Stimulated activated memory B cell treated with anti-CD40 and anti-IgM and Interleukin-4, amounts not matched to agents 10 μg/mL and 1 μg/mL and 100 μg/mL, for 72 hours (primary cell): Measurements from ENCODE around the gene ZNF430.

ENCODE experiments used
- ATAC-seq: fragments of 150-1000 bp; cut with Tn5 transposase; 2 replicates; pipeline ENCODE4 v1.10.0; 2021
- H3K27ac Mint-ChIP-seq: one replicate; pipeline ENCODE4 v1.8.0; 2022; ENCODE audit warnings: mild to moderate bottlenecking, mixed read lengths
- H3K27me3 Mint-ChIP-seq: one replicate; pipeline ENCODE4 v1.8.0; 2022; ENCODE audit warnings: mixed read lengths
- H3K36me3 Mint-ChIP-seq: one replicate; pipeline ENCODE4 v1.8.0; 2022; ENCODE audit warnings: mixed read lengths
- H3K4me1 Mint-ChIP-seq: one replicate; pipeline ENCODE4 v1.8.0; 2022; ENCODE audit warnings: mixed read lengths
- H3K4me3 Mint-ChIP-seq: one replicate; pipeline ENCODE4 v1.8.0; 2022; ENCODE audit warnings: mild to moderate bottlenecking, moderate library complexity, mixed read lengths
- H3K9me3 Mint-ChIP-seq: one replicate; pipeline ENCODE4 v1.8.0; 2022; ENCODE audit warnings: mixed read lengths

ZNF430 gene

GRCh38 chr19:21092109-21092508 is 71.7 kb downstream of the ZNF430 start:
- Mint-ChIP-seq H3K27me3 (no peaks in the 10 kb centered on the region), H3K9me3 (no peaks in the 10 kb centered on the region), H3K36me3 (peaks cover 25% of the 10 kb centered on the region), H3K4me3 (no peak overlapping the region), H3K27ac (no peak overlapping the region), H3K4me1 (no peaks in the 10 kb centered on the region)
- no peak for ATAC-seq

- peaks cover 36% of the 10 kb centered on the region for H3K36me3 Mint-ChIP-seq
- H3K27ac Mint-ChIP-seq: no peak overlapping the region
- H3K9me3 Mint-ChIP-seq: no peaks in the 10 kb centered on the region
These were observed 74.0 kb downstream of the ZNF430 start for GRCh38 chr19:21094347-21095025.

GRCh38 chr19:21098291-21098690 is 77.8 kb downstream of the ZNF430 start:
- no peaks in the 10 kb centered on the region for H3K9me3 Mint-ChIP-seq
- H3K36me3 Mint-ChIP-seq: peaks cover 36% of the 10 kb centered on the region
- no peak for ATAC-seq
- no peak overlapping the region for H3K4me3 Mint-ChIP-seq
- H3K4me1 Mint-ChIP-seq: no peaks in the 10 kb centered on the region
- H3K27me3 Mint-ChIP-seq: no peaks in the 10 kb centered on the region
- no peak overlapping the region for H3K27ac Mint-ChIP-seq

More at GRCh38 chr19:21094347-21095025, 74.0 kb downstream of the ZNF430 start:
- Mint-ChIP-seq H3K4me1 (no peaks in the 10 kb centered on the region), H3K4me3 (no peak overlapping the region), H3K27me3 (no peaks in the 10 kb centered on the region)
- no peak for ATAC-seq

GRCh38 chr19:21101521-21102242 is 81.2 kb downstream of the ZNF430 start:
- Mint-ChIP-seq H3K4me1 (no peaks in the 10 kb centered on the region), H3K36me3 (peaks cover 30% of the 10 kb centered on the region), H3K4me3 (no peak overlapping the region), H3K9me3 (no peaks in the 10 kb centered on the region), H3K27ac (no peak overlapping the region), H3K27me3 (no peaks in the 10 kb centered on the region)
- ATAC-seq: no peak

GRCh38 chr19:21109116-21109515 is 88.7 kb downstream of the ZNF430 start:
- no peaks in the 10 kb centered on the region for H3K4me1 Mint-ChIP-seq
- no peak overlapping the region for H3K27ac Mint-ChIP-seq
- peaks cover 79% of the 10 kb centered on the region for H3K36me3 Mint-ChIP-seq
- ATAC-seq: no peak
- H3K27me3 Mint-ChIP-seq: no peaks in the 10 kb centered on the region
- H3K4me3 Mint-ChIP-seq: no peak overlapping the region
- H3K9me3 Mint-ChIP-seq: peaks cover 10% of the 10 kb centered on the region
